Liver (tissue), 9 donors: Measurements from ENCODE around the gene RAD51. TPM values are rescaled to one million over a fixed set of nuclear protein-coding genes. Genes with fewer than 3 reads are reported as not detected.

Experiments
- DNase-seq: peaks from one replicate; pipeline ENCODE4 v3.0.0-alpha.2; 2017; ENCODE audit warnings: low spot score
- H3K27ac ChIP-seq, 2 donors: one replicate each; pipeline ENCODE4 v1.7.0; 2013; ENCODE audit warnings: inconsistent platforms in 2 of 2, low read length in 2 of 2, control low read depth in 1 of 2, low read depth in 1 of 2, mild to moderate bottlenecking in 1 of 2
- H3K27me3 ChIP-seq, 4 donors: one replicate each; pipeline versions ENCODE4 v1.6.1 to v1.7.0; 2013; ENCODE audit warnings: low read length in 3 of 4, inconsistent platforms in 1 of 4, mild to moderate bottlenecking in 1 of 4, moderate library complexity in 1 of 4; ENCODE audit not compliant: control insufficient read depth in 4 of 4, insufficient read depth in 4 of 4
- H3K36me3 ChIP-seq, 4 donors: one replicate each; pipeline versions ENCODE4 v1.6.1 to v1.7.0; 2013; ENCODE audit warnings: low read length in 3 of 4, mild to moderate bottlenecking in 3 of 4, low read depth in 1 of 4, moderate library complexity in 1 of 4; ENCODE audit not compliant: control insufficient read depth in 4 of 4, insufficient read depth in 3 of 4
- H3K4me1 ChIP-seq, 4 donors: one replicate each; pipeline versions ENCODE4 v1.6.1 to v1.7.0; 2013; ENCODE audit warnings: low read length in 3 of 4, mild to moderate bottlenecking in 3 of 4, moderate library complexity in 1 of 4; ENCODE audit not compliant: control insufficient read depth in 4 of 4, insufficient read depth in 4 of 4
- H3K4me3 ChIP-seq, 3 donors: one replicate each; pipeline versions ENCODE4 v1.6.1 to v1.7.0; 2013; ENCODE audit warnings: low read length in 3 of 3, control low read depth in 1 of 3, low read depth in 1 of 3, mild to moderate bottlenecking in 1 of 3
- H3K9ac ChIP-seq, 2 donors: one replicate each; pipeline ENCODE4 v1.7.0; 2013; ENCODE audit warnings: low read length in 2 of 2, mild to moderate bottlenecking in 2 of 2, moderate library complexity in 2 of 2, control low read depth in 1 of 2, low read depth in 1 of 2
- H3K9me3 ChIP-seq, 4 donors: one replicate each; pipeline versions ENCODE4 v1.6.1 to v1.7.0; 2013; ENCODE audit warnings: low read length in 3 of 4; ENCODE audit not compliant: control insufficient read depth in 4 of 4
- FOXA1 ChIP-seq: IDR thresholded peaks from 2 replicates; pipeline ENCODE4 v1.6.1; 2016; ENCODE audit warnings: antibody characterized with exemption
- FOXA2 ChIP-seq: IDR thresholded peaks from 2 replicates; pipeline ENCODE4 v1.6.1; 2016; ENCODE audit warnings: antibody characterized with exemption
- HNF4A ChIP-seq, 2 donors: conservative IDR thresholded peaks; 2 replicates each; pipeline ENCODE4 v1.6.1; 2016; ENCODE audit warnings: antibody characterized with exemption in 2 of 2, mild to moderate bottlenecking in 2 of 2
- HNF4G ChIP-seq: IDR thresholded peaks from 2 replicates; pipeline ENCODE4 v1.6.1; 2016; ENCODE audit warnings: antibody characterized with exemption
- JUND ChIP-seq, 2 donors: IDR thresholded peaks; 2 replicates each; pipeline ENCODE4 v1.6.1; 2016; ENCODE audit warnings: antibody characterized with exemption in 2 of 2
- NR2F2 ChIP-seq: IDR thresholded peaks from 2 replicates; pipeline ENCODE4 v1.6.1; 2016; ENCODE audit warnings: antibody characterized with exemption
- RAD21 ChIP-seq, 2 donors: IDR thresholded peaks; 2 replicates each; pipeline ENCODE4 v1.6.1; 2016; ENCODE audit warnings: antibody characterized with exemption in 2 of 2, mild to moderate bottlenecking in 2 of 2
- RXRA ChIP-seq, 2 donors: IDR thresholded peaks; 2 replicates each; pipeline ENCODE4 v1.6.1; 2017 to 2018; ENCODE audit warnings: antibody characterized with exemption in 2 of 2, mild to moderate bottlenecking in 1 of 2
- SP1 ChIP-seq: IDR thresholded peaks from 2 replicates; pipeline ENCODE4 v1.6.1; 2018; ENCODE audit warnings: antibody characterized with exemption, mild to moderate bottlenecking
- whole genome bisulfite sequencing: extraction: QIAGEN DNeasy Blood & Tissue Kit; methylation state at CpG from one replicate; pipeline ENCODE4 v1.1.7; 2013; 5-methylcytosine and 5-hydroxymethylcytosine counted together
- polyA plus RNA-seq, 2 donors: library from polyadenylated mRNA; stranded (reverse) in 1 of 2; unstranded in 1 of 2; fragments of 200-250 nt in 1 of 2; fragments of >200 nt in 1 of 2; fragmentation: Nextera tagmentation in 1 of 2; extraction: Ambion mirVana in 1 of 2; gene quantifications; one replicate each; pipeline versions ENCODE4 v1.2.1 to v1.2.3, GENCODE V29; 2013 to 2015
- total RNA-seq, 2 donors: library from RNA; depleted of rRNA; stranded (reverse); fragments of >200 nt; gene quantifications; one replicate each; pipeline ENCODE4 v1.2.3, GENCODE V29; 2014
- TF ChIP-seq, protein P1 (sequence below): IDR thresholded peaks from 2 replicates; pipeline ENCODE4 v1.6.1; 2016; ENCODE audit warnings: antibody characterized with exemption
- TF ChIP-seq, protein P2 (sequence below): fragments of 150-350 bp; IDR thresholded peaks from 2 replicates; pipeline ENCODE4 v1.5.1; 2017; ENCODE audit warnings: improper control_type of control experiment, low read depth, low read length; ENCODE audit not compliant: missing input control
- TF ChIP-seq, protein P3 (sequence below): IDR thresholded peaks from 2 replicates; pipeline ENCODE4 v1.6.1; 2016; ENCODE audit warnings: antibody characterized with exemption
- TF ChIP-seq, protein P4 (sequence below): IDR thresholded peaks from 2 replicates; pipeline ENCODE4 v1.6.1; 2016; ENCODE audit warnings: antibody characterized with exemption
- TF ChIP-seq, protein P5 (sequence below): IDR thresholded peaks from 2 replicates; pipeline ENCODE4 v1.6.1; 2016; ENCODE audit warnings: antibody characterized with exemption, mild to moderate bottlenecking
- donor health status: healthy.
- donor health status: healthy.
- donor health status: healthy.
- donor health status: healthy.
- donor health status: healthy.

RAD51 gene
- total and polyA plus RNA-seq, 4 donors = 0.25 to 11.3 (median 0.69) TPM

DNA sequence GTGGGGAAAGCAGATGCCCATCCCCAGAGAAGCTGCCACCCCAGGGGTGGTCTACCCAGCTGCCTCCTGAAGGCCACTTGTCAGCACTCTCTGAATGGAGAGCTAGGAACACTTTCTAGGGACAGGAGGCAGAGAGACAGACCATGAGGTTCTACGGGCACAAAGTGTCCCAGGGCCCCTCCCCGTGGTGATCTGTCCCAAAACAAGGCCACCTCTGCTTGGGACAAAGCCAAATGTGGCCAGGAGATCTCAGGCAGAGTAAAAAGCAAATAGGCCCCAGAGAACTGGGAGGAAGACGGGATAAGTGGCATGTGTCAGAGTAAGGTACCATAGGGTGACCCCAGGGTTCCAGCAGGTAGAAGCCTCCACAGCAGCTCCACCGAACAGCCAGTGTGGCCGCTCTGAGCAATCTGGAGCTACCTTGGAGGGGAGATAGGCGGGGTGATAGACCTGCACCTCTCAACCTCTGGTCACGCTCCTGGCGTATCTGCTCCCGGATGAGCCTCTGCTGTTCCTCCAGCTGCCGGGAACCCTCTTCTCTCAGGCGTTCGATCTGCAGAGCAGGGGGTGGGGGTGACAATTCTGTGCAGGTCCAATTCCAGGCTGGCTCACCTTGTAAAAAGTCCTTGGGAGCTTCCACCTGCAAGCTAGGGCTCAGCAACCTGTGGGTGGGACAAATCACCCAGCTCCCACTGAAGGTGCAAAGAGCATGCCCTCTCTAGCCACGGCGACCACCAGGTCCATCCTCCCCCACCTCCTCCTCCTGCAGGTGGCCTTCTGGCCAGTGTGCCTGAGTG lies 81.0 kb downstream of the RAD51 start:
- 69% methylated on average over 14 of the region's 14 CpGs for WGBS
- Histone ChIP-seq H3K27ac (peak overlapping the region; percentile 71 to 83), H3K4me3 (peak overlapping the region in 2 of 3 donors; percentile 1 to 2), H3K36me3 (peaks cover 4 to 33% (median 22%) of the 10 kb centered on the region in 4 donors), H3K9me3 (no peaks in the 10 kb centered on the region), H3K4me1 (peaks cover 3 to 34% (median 27%) of the 10 kb centered on the region in 4 donors), H3K9ac (no peak overlapping the region), H3K27me3 (no peaks in the 10 kb centered on the region)
- no peak for DNase-seq
- TF ChIP-seq, protein P1, sequence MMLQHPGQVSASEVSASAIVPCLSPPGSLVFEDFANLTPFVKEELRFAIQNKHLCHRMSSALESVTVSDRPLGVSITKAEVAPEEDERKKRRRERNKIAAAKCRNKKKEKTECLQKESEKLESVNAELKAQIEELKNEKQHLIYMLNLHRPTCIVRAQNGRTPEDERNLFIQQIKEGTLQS = no peak
- no peak for TF ChIP-seq FOXA2
- TF ChIP-seq, protein P2, sequence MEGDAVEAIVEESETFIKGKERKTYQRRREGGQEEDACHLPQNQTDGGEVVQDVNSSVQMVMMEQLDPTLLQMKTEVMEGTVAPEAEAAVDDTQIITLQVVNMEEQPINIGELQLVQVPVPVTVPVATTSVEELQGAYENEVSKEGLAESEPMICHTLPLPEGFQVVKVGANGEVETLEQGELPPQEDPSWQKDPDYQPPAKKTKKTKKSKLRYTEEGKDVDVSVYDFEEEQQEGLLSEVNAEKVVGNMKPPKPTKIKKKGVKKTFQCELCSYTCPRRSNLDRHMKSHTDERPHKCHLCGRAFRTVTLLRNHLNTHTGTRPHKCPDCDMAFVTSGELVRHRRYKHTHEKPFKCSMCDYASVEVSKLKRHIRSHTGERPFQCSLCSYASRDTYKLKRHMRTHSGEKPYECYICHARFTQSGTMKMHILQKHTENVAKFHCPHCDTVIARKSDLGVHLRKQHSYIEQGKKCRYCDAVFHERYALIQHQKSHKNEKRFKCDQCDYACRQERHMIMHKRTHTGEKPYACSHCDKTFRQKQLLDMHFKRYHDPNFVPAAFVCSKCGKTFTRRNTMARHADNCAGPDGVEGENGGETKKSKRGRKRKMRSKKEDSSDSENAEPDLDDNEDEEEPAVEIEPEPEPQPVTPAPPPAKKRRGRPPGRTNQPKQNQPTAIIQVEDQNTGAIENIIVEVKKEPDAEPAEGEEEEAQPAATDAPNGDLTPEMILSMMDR = no peak
- TF ChIP-seq, protein P3, sequence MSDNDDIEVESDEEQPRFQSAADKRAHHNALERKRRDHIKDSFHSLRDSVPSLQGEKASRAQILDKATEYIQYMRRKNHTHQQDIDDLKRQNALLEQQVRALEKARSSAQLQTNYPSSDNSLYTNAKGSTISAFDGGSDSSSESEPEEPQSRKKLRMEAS = no peak
- TF ChIP-seq JUND (IDR thresholded peaks at IDR 0.05) = no peak
- no peak for TF ChIP-seq HNF4G
- TF ChIP-seq, protein P4, sequence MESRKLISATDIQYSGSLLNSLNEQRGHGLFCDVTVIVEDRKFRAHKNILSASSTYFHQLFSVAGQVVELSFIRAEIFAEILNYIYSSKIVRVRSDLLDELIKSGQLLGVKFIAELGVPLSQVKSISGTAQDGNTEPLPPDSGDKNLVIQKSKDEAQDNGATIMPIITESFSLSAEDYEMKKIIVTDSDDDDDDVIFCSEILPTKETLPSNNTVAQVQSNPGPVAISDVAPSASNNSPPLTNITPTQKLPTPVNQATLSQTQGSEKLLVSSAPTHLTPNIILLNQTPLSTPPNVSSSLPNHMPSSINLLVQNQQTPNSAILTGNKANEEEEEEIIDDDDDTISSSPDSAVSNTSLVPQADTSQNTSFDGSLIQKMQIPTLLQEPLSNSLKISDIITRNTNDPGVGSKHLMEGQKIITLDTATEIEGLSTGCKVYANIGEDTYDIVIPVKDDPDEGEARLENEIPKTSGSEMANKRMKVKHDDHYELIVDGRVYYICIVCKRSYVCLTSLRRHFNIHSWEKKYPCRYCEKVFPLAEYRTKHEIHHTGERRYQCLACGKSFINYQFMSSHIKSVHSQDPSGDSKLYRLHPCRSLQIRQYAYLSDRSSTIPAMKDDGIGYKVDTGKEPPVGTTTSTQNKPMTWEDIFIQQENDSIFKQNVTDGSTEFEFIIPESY = no peak
- TF ChIP-seq NR2F2 = no peak
- TF ChIP-seq, protein P5, sequence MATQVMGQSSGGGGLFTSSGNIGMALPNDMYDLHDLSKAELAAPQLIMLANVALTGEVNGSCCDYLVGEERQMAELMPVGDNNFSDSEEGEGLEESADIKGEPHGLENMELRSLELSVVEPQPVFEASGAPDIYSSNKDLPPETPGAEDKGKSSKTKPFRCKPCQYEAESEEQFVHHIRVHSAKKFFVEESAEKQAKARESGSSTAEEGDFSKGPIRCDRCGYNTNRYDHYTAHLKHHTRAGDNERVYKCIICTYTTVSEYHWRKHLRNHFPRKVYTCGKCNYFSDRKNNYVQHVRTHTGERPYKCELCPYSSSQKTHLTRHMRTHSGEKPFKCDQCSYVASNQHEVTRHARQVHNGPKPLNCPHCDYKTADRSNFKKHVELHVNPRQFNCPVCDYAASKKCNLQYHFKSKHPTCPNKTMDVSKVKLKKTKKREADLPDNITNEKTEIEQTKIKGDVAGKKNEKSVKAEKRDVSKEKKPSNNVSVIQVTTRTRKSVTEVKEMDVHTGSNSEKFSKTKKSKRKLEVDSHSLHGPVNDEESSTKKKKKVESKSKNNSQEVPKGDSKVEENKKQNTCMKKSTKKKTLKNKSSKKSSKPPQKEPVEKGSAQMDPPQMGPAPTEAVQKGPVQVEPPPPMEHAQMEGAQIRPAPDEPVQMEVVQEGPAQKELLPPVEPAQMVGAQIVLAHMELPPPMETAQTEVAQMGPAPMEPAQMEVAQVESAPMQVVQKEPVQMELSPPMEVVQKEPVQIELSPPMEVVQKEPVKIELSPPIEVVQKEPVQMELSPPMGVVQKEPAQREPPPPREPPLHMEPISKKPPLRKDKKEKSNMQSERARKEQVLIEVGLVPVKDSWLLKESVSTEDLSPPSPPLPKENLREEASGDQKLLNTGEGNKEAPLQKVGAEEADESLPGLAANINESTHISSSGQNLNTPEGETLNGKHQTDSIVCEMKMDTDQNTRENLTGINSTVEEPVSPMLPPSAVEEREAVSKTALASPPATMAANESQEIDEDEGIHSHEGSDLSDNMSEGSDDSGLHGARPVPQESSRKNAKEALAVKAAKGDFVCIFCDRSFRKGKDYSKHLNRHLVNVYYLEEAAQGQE = peak; percentile 63
- no peak for TF ChIP-seq RAD21 (IDR thresholded peaks at IDR 0.05)
- peak; percentile 11 for TF ChIP-seq SP1
- peak in 1 of 2 donors; percentile 12 for TF ChIP-seq RXRA (IDR thresholded peaks at IDR 0.05)
- TF ChIP-seq FOXA1 = no peak
- no peak for TF ChIP-seq HNF4A (conservative IDR thresholded peaks at IDR 0.05)
